ENCODE results near the gene GBX2. TPM values are rescaled to one million over a fixed set of nuclear protein-coding genes. Genes with fewer than 3 reads are reported as not detected.
A peak's percentile ranks its signal among the peaks of the same experiment; 100 is the strongest.

The GBX2 gene
- polyA plus RNA-seq (2011; rRNA removed) (0.11 TPM in 1 of 2 replicates, not detected in the other), polyA minus RNA-seq (2011; rRNA and poly(A)+ RNA removed) (not detected in 2 replicates)

- ChIA-PET CTCF (interaction anchor here (1.4 to 4.9 kb wide), 3 partner anchors 10 to 402 kb away, joined by 5 to 21 read pairs (median 12); no protein-coding TSS in a partner anchor), POLR2A (no interaction called here)
- H3K4me3 ChIP-seq (ENCODE audit: low read depth, low read length) = peak within 1 kb of the TSS; percentile 33
- no peak for TF ChIP-seq CTCF (IDR thresholded peaks at IDR 0.05; ENCODE audit: insufficient read depth, low read depth, low read length)
- H3K36me3 ChIP-seq (ENCODE audit: control insufficient read depth, insufficient read depth, low read length) = no peaks in the 10 kb centered on the region
- peaks cover 73% of the 10 kb centered on the region for H3K27me3 ChIP-seq (ENCODE audit: control insufficient read depth, insufficient read depth, low read length)
- DNase-seq (ENCODE audit: low read depth) = no peak
Observed at GRCh38 chr2:236168110-236169080, at the start of gene GBX2. TSS of gene GBX2 (minus strand) at chr2:236168386. CDS start at chr2:236167971, 415 bp downstream.

GRCh38 chr2:236217926-236218325, 49.7 kb upstream of the GBX2 start:
- H3K4me3 ChIP-seq (ENCODE audit: low read depth, low read length) = no peak overlapping the region
- no peak for TF ChIP-seq CTCF (IDR thresholded peaks at IDR 0.05; ENCODE audit: insufficient read depth, low read depth, low read length)
- no peaks in the 10 kb centered on the region for H3K27me3 ChIP-seq (ENCODE audit: control insufficient read depth, insufficient read depth, low read length)
- H3K36me3 ChIP-seq (ENCODE audit: control insufficient read depth, insufficient read depth, low read length) = no peaks in the 10 kb centered on the region
- POLR2A ChIA-PET = no interaction called here
- no peak for DNase-seq (ENCODE audit: low read depth)
- CTCF ChIA-PET = no interaction called here

GRCh38 chr2:236216711-236217110, 48.5 kb upstream of the GBX2 start:
- TF ChIP-seq CTCF (IDR thresholded peaks at IDR 0.05; ENCODE audit: insufficient read depth, low read depth, low read length) = no peak
- ChIA-PET CTCF (no interaction called here), POLR2A (no interaction called here)
- H3K27me3 ChIP-seq (ENCODE audit: control insufficient read depth, insufficient read depth, low read length) = no peaks in the 10 kb centered on the region
- H3K4me3 ChIP-seq (ENCODE audit: low read depth, low read length) = no peak overlapping the region
- DNase-seq (ENCODE audit: low read depth) = no peak
- no peaks in the 10 kb centered on the region for H3K36me3 ChIP-seq (ENCODE audit: control insufficient read depth, insufficient read depth, low read length)

GRCh38 chr2:236215761-236216333, 47.7 kb upstream of the GBX2 start:
- POLR2A ChIA-PET = no interaction called here
- no peak for TF ChIP-seq CTCF (IDR thresholded peaks at IDR 0.05; ENCODE audit: insufficient read depth, low read depth, low read length)
- CTCF ChIA-PET = interaction anchor here (1.1 kb wide), 1 partner anchor 35 kb away, joined by 3 read pairs; no protein-coding TSS in a partner anchor

GRCh38 chr2:236215196-236215595, 47.0 kb upstream of the GBX2 start:
- H3K36me3 ChIP-seq (ENCODE audit: control insufficient read depth, insufficient read depth, low read length) = no peaks in the 10 kb centered on the region
- POLR2A ChIA-PET = no interaction called here
- H3K27me3 ChIP-seq (ENCODE audit: control insufficient read depth, insufficient read depth, low read length) = no peaks in the 10 kb centered on the region
- TF ChIP-seq CTCF (IDR thresholded peaks at IDR 0.05; ENCODE audit: insufficient read depth, low read depth, low read length) = no peak
- no peak overlapping the region for H3K4me3 ChIP-seq (ENCODE audit: low read depth, low read length)
- DNase-seq (ENCODE audit: low read depth) = no peak
- CTCF ChIA-PET = interaction anchor here (1.1 kb wide), 1 partner anchor 34 kb away, joined by 3 read pairs; no protein-coding TSS in a partner anchor

More at GRCh38 chr2:236215761-236216333, 47.7 kb upstream of the GBX2 start:
- H3K27me3 ChIP-seq (ENCODE audit: control insufficient read depth, insufficient read depth, low read length) = no peaks in the 10 kb centered on the region
- H3K36me3 ChIP-seq (ENCODE audit: control insufficient read depth, insufficient read depth, low read length) = no peaks in the 10 kb centered on the region
- no peak for DNase-seq (ENCODE audit: low read depth)
- H3K4me3 ChIP-seq (ENCODE audit: low read depth, low read length) = no peak overlapping the region

All from BJ (cell line).